HCT116 (cell line): ENCODE measurements around the gene DNAJC8. TPM values are rescaled to one million over a fixed set of nuclear protein-coding genes. Genes with fewer than 3 reads are reported as not detected.

Experiments used
- ATAC-seq: fragments of 200-7000 bp; cut with Tn5 transposase; 2 replicates; pipeline ENCODE4 v1.9.1; 2020; ENCODE audit warnings: mild to moderate bottlenecking, moderate library complexity
- BruUV-seq: library from RNA; stranded (reverse); fragments of 400-500 nt; replicated peaks from 2 replicates; lab custom pipeline; 2021; lab: Mats Ljungman, UMichigan
- CTCF ChIA-PET: fragments of 300-600 bp; sonication (Branson Sonifier 250); formaldehyde crosslinking; loops from one replicate; lab custom pipeline; 2021; ENCODE audit warnings: antibody characterized with exemption; lab: Charles Lee
- POLR2A ChIA-PET: fragments of 300-600, 350-600 bp; sonication (Branson Sonifier 250); formaldehyde crosslinking; loops from one replicate; lab custom pipeline; 2021; ENCODE audit warnings: antibody characterized with exemption; lab: Charles Lee
- RAD21 ChIA-PET, 2 experiments: fragments of 300-600 bp; sonication (Branson Sonifier 250); formaldehyde crosslinking; loops; one replicate each; lab custom pipeline; 2023; ENCODE audit warnings: low total read pairs in 2 of 2; ENCODE audit not compliant: uncharacterized antibody in 2 of 2, unreplicated experiment in 2 of 2, low non-redundant PET in 1 of 2; lab: Charles Lee
- DNase-seq: peaks from one replicate; pipeline ENCODE4 v3.0.0-alpha.2; 2010; ENCODE audit warnings: low read depth, low spot score
- H2AFZ ChIP-seq: fragments of 200-600 bp; shearing (Covaris generic), sonication (generic); 2 replicates; pipeline ENCODE4 v1.6.1; 2017; ENCODE audit warnings: low read depth, mixed run types, mixed read lengths, antibody characterized with exemption, low read length; ENCODE audit not compliant: poor library complexity, severe bottlenecking
- H3K27ac ChIP-seq: 2 replicates; pipeline ENCODE4 v1.5.1; 2012; ENCODE audit warnings: low read depth, low read length
- H3K27me3 ChIP-seq: fragments of 200-600 bp; sonication (generic); 2 replicates; pipeline ENCODE4 v1.6.1; 2016; ENCODE audit warnings: mixed run types, low read length, mixed read lengths; ENCODE audit not compliant: insufficient read depth
- H3K36me3 ChIP-seq, 2 experiments: fragments of 200-500 bp in 1 of 2; fragments of 200-600 bp in 1 of 2; sonication (Bioruptor generic) in 1 of 2; sonication (generic) in 1 of 2; 2 replicates each; pipeline versions ENCODE4 v1.5.1 to v1.6.1; 2014 to 2016; ENCODE audit warnings: low read length in 2 of 2, inconsistent platforms in 1 of 2, mixed read lengths in 1 of 2, mixed run types in 1 of 2; ENCODE audit not compliant: insufficient read depth in 2 of 2, control insufficient read depth in 1 of 2
- H3K4me1 ChIP-seq, 2 experiments: fragments of 200-600 bp in 1 of 2; sonication (generic) in 1 of 2; 2 replicates each; pipeline versions ENCODE4 v1.5.1 to v1.6.1; 2012 to 2017; ENCODE audit warnings: low read length in 2 of 2, inconsistent platforms in 1 of 2, mild to moderate bottlenecking in 1 of 2, mixed read lengths in 1 of 2, mixed run types in 1 of 2, moderate library complexity in 1 of 2; ENCODE audit not compliant: insufficient read depth in 2 of 2, control insufficient read depth in 1 of 2
- H3K4me2 ChIP-seq: fragments of 200-600 bp; sonication (generic); 2 replicates; pipeline ENCODE4 v1.6.1; 2017; ENCODE audit warnings: mixed run types, low read length, mixed read lengths
- H3K4me3 ChIP-seq, 2 experiments: fragments of 200-600 bp in 1 of 2; sonication (generic) in 1 of 2; replicated peaks in 1 of 2; 2 replicates each; pipeline ENCODE4 v1.5.1; 2011 to 2016; ENCODE audit warnings: low read length in 2 of 2, control low read depth in 1 of 2, low read depth in 1 of 2, mild to moderate bottlenecking in 1 of 2, mixed read lengths in 1 of 2, mixed run types in 1 of 2
- H3K79me2 ChIP-seq: fragments of 200-600 bp; sonication (generic); 2 replicates; pipeline ENCODE4 v1.6.1; 2017; ENCODE audit warnings: mild to moderate bottlenecking, mixed run types, low read length, moderate library complexity, mixed read lengths; ENCODE audit not compliant: insufficient read depth
- H3K9ac ChIP-seq: fragments of 200-600 bp; sonication (generic); 2 replicates; pipeline ENCODE4 v1.6.1; 2016; ENCODE audit warnings: low read length, mixed read lengths
- H3K9me2 ChIP-seq: fragments of 200-600 bp; sonication (generic), shearing (Covaris generic); 2 replicates; pipeline ENCODE4 v1.6.1; 2017; ENCODE audit warnings: mixed run types, mild to moderate bottlenecking, moderate library complexity; ENCODE audit not compliant: insufficient read depth
- H3K9me3 ChIP-seq, 2 experiments: fragments of 200-500 bp in 1 of 2; fragments of 200-600 bp in 1 of 2; sonication (Bioruptor generic) in 1 of 2; sonication (generic) in 1 of 2; 2 replicates each; pipeline ENCODE4 v1.6.1; 2014 to 2017; ENCODE audit warnings: low read length in 2 of 2, mixed read lengths in 2 of 2, inconsistent platforms in 1 of 2, low read depth in 1 of 2, mild to moderate bottlenecking in 1 of 2, mixed run types in 1 of 2, moderate library complexity in 1 of 2; ENCODE audit not compliant: control insufficient read depth in 1 of 2, insufficient read depth in 1 of 2
- H4K20me1 ChIP-seq: fragments of 200-600 bp; sonication (generic), shearing (Covaris generic); 2 replicates; pipeline ENCODE4 v1.6.1; 2017; ENCODE audit warnings: mixed run types, mild to moderate bottlenecking, moderate library complexity; ENCODE audit not compliant: insufficient read depth
- ATF3 ChIP-seq: IDR thresholded peaks from 2 replicates; pipeline ENCODE4 v1.6.1; 2012
- EZH2 ChIP-seq: fragments of 200-600 bp; sonication (generic); IDR thresholded peaks from 2 replicates; pipeline ENCODE4 v1.6.1; 2017; ENCODE audit warnings: antibody characterized with exemption, mixed run types
- FOSL1 ChIP-seq: IDR thresholded peaks from 2 replicates; pipeline ENCODE4 v1.6.1; 2012; ENCODE audit warnings: low read depth
- JUND ChIP-seq: IDR thresholded peaks from 2 replicates; pipeline ENCODE4 v1.6.1; 2012
- POLR2A ChIP-seq: IDR thresholded peaks from 2 replicates; pipeline ENCODE4 v1.7.0; 2011; ENCODE audit warnings: borderline replicate concordance; ENCODE audit not compliant: insufficient read depth, insufficient read length; ENCODE audit errors: extremely low read depth
- POLR2AphosphoS5 ChIP-seq: IDR thresholded peaks from 2 replicates; pipeline ENCODE4 v1.6.1; 2011; ENCODE audit warnings: mild to moderate bottlenecking, low read depth, low read length, moderate library complexity
- SIN3A ChIP-seq: IDR thresholded peaks from 2 replicates; pipeline ENCODE4 v1.6.1; 2012; ENCODE audit warnings: low read depth
- SP1 ChIP-seq: IDR thresholded peaks from 2 replicates; pipeline ENCODE4 v1.6.1; 2012; ENCODE audit warnings: low read depth
- SRF ChIP-seq: IDR thresholded peaks from 2 replicates; pipeline ENCODE4 v1.6.1; 2012; ENCODE audit warnings: low read depth
- YY1 ChIP-seq: IDR thresholded peaks from 2 replicates; pipeline ENCODE4 v1.6.1; 2011; ENCODE audit warnings: low read length, low read depth, moderate library complexity, mild to moderate bottlenecking; ENCODE audit not compliant: insufficient replicate concordance; ENCODE audit errors: extremely low read depth
- intact Hi-C: fragments of 100-400 bp; cut with micrococcal nuclease; formaldehyde crosslinking; loops from 2 replicates; pipeline ENCODE4 v1.10.0; 2022
- total RNA-seq: library from RNA; stranded (reverse); gene quantifications from one replicate; pipeline ENCODE4 v1.2.1, GENCODE V29; 2021; ENCODE audit not compliant: unreplicated experiment
- TF ChIP-seq, protein P1 (sequence below): IDR thresholded peaks from 2 replicates; pipeline ENCODE4 v1.6.1; 2012
- TF ChIP-seq, protein P2 (sequence below), 3 experiments: fragments of 200-600 bp in 1 of 3; sonication (generic) in 1 of 3; IDR thresholded peaks in 2 of 3; conservative IDR thresholded peaks in 1 of 3; 2 replicates each; pipeline ENCODE4 v1.5.1; 2012 to 2017; ENCODE audit warnings: low read depth in 2 of 3, low read length in 2 of 3, antibody characterized with exemption in 1 of 3, borderline replicate concordance in 1 of 3, control low read depth in 1 of 3, mild to moderate bottlenecking in 1 of 3, mixed read lengths in 1 of 3, mixed run types in 1 of 3, moderate library complexity in 1 of 3; ENCODE audit not compliant: insufficient read depth in 1 of 3
- TF ChIP-seq, protein P3 (sequence below): IDR thresholded peaks from 2 replicates; pipeline ENCODE4 v1.6.1; 2011; ENCODE audit warnings: mild to moderate bottlenecking, low read length, moderate library complexity; ENCODE audit not compliant: insufficient replicate concordance; ENCODE audit errors: extremely low read depth

Gene DNAJC8
- total RNA-seq, 1 experiment from 2014 or later, result 102 TPM

DNA sequence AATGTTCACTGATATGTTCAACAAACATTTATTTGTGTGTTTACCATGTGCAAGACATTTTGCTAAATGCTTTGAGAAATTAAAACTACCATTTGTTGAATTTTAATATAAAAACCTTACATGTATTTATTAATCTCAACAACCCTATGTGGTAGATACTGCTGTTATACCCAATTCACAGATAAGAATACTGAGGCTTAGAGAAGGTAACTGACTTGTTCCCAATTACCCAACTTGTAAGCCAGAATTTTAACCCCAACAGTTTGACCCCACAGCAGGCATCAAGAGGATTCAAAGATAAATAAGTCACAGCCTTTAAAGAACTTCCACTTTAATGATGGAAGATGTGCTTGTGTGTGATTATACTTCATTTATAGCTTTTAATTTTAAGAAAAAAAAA lies 3.7 kb downstream of the DNAJC8 start (continued):
- no peak for TF ChIP-seq YY1
- TF ChIP-seq SIN3A, result no peak
- TF ChIP-seq SP1, result no peak
- no peak for TF ChIP-seq POLR2AphosphoS5
- TF ChIP-seq EZH2, result no peak

DNA sequence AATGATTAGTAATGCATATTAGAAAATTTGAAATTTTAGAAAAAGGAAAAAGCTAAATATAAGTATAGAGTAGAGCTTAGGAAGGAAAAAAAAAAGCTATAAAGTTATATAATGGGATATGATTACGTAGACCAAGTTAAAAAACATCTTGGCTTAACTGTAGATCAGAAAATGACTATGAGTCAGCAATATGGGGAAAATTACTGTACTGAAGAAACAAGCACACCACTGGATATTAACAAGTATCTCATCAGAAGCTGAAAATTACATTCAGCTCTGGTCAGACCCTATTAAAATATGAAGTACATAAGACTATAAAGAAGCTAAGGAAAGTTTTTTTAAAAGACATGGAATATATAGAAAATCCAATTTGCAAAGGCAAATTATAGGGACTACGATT lies 19.5 kb downstream of the DNAJC8 start:
- BruUV-seq, result no TSS peak
- intact Hi-C loops, result no loop called here

More for the DNA sequence above, 19.5 kb downstream of the DNAJC8 start:
- no peaks in the 10 kb centered on the region for H3K9me3 ChIP-seq
- no peak overlapping the region for H3K27ac ChIP-seq
- no peak for TF ChIP-seq YY1
- TF ChIP-seq SP1, result no peak
- no peak for TF ChIP-seq ATF3
- no peak for TF ChIP-seq POLR2AphosphoS5
- no peak for TF ChIP-seq EZH2
- TF ChIP-seq, protein P1, sequence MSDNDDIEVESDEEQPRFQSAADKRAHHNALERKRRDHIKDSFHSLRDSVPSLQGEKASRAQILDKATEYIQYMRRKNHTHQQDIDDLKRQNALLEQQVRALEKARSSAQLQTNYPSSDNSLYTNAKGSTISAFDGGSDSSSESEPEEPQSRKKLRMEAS, result no peak
- no peak for TF ChIP-seq POLR2A
- TF ChIP-seq SRF, result no peak
- TF ChIP-seq FOSL1, result no peak
- TF ChIP-seq, protein P2, sequence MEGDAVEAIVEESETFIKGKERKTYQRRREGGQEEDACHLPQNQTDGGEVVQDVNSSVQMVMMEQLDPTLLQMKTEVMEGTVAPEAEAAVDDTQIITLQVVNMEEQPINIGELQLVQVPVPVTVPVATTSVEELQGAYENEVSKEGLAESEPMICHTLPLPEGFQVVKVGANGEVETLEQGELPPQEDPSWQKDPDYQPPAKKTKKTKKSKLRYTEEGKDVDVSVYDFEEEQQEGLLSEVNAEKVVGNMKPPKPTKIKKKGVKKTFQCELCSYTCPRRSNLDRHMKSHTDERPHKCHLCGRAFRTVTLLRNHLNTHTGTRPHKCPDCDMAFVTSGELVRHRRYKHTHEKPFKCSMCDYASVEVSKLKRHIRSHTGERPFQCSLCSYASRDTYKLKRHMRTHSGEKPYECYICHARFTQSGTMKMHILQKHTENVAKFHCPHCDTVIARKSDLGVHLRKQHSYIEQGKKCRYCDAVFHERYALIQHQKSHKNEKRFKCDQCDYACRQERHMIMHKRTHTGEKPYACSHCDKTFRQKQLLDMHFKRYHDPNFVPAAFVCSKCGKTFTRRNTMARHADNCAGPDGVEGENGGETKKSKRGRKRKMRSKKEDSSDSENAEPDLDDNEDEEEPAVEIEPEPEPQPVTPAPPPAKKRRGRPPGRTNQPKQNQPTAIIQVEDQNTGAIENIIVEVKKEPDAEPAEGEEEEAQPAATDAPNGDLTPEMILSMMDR (IDR thresholded peaks at IDR 0.05 in 2 of 3, conservative IDR thresholded peaks at IDR 0.05 in 1 of 3; ENCODE audit: borderline replicate concordance in 1 of 3, insufficient read depth in 1 of 3, low read depth in 2 of 3, low read length in 2 of 3), result no peak
- no peak for TF ChIP-seq JUND
- TF ChIP-seq, protein P3, sequence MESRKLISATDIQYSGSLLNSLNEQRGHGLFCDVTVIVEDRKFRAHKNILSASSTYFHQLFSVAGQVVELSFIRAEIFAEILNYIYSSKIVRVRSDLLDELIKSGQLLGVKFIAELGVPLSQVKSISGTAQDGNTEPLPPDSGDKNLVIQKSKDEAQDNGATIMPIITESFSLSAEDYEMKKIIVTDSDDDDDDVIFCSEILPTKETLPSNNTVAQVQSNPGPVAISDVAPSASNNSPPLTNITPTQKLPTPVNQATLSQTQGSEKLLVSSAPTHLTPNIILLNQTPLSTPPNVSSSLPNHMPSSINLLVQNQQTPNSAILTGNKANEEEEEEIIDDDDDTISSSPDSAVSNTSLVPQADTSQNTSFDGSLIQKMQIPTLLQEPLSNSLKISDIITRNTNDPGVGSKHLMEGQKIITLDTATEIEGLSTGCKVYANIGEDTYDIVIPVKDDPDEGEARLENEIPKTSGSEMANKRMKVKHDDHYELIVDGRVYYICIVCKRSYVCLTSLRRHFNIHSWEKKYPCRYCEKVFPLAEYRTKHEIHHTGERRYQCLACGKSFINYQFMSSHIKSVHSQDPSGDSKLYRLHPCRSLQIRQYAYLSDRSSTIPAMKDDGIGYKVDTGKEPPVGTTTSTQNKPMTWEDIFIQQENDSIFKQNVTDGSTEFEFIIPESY, result no peak
- DNase-seq (no peak), ATAC-seq (no peak)
- CTCF ChIA-PET, result interaction anchor here (0.7 to 1.8 kb wide), 2 partner anchors 104 to 122 kb away, joined by 3 to 8 read pairs; no protein-coding TSS in a partner anchor
- peaks cover 4% of the 10 kb centered on the region for H4K20me1 ChIP-seq
- H3K36me3 ChIP-seq, result peaks cover 14 to 23% of the 10 kb centered on the region in 2 experiments; a peak in 3 of 4 replicates
- RAD21 ChIA-PET, result no interaction called here
- no peak overlapping the region for H2AFZ ChIP-seq
- H3K9me2 ChIP-seq, result no peaks in the 10 kb centered on the region
- POLR2A ChIA-PET, result interaction anchor here (1.8 kb wide), 1 partner anchor 125 kb away, joined by 5 read pairs; the partner anchor contains the start of gene EYA3
- peaks cover 50% of the 10 kb centered on the region for H3K79me2 ChIP-seq
- H3K27me3 ChIP-seq, result no peaks in the 10 kb centered on the region
- H3K9ac ChIP-seq, result no peak overlapping the region
- H3K4me3 ChIP-seq, result no peak overlapping the region
- H3K4me2 ChIP-seq, result no peak overlapping the region
- no peaks in the 10 kb centered on the region for H3K4me1 ChIP-seq
